Umbilical cord (tissue), 2 donors: ENCODE results near the gene ST8SIA3. TPM values are rescaled to one million over a fixed set of nuclear protein-coding genes. Genes with fewer than 3 reads are reported as not detected.
"Not testable (repeated sequence)": the region's sequence is repeated elsewhere in the genome, so short reads cannot be mapped to it uniquely, and the experiment has no call there.

Experiments used
- DNase-seq: peaks from one replicate; pipeline ENCODE4 v3.0.0-alpha.2; 2015; ENCODE audit warnings: low spot score
- total RNA-seq: library from RNA; depleted of rRNA; stranded (reverse); fragments of >200 nt; gene quantifications from one replicate; pipeline ENCODE4 v1.2.3, GENCODE V29; 2014; ENCODE audit warnings: low replicate concordance; ENCODE audit not compliant: insufficient read depth

Gene ST8SIA3
- total RNA-seq, 1 donor from 2014 or later = 1.2 TPM

DNA sequence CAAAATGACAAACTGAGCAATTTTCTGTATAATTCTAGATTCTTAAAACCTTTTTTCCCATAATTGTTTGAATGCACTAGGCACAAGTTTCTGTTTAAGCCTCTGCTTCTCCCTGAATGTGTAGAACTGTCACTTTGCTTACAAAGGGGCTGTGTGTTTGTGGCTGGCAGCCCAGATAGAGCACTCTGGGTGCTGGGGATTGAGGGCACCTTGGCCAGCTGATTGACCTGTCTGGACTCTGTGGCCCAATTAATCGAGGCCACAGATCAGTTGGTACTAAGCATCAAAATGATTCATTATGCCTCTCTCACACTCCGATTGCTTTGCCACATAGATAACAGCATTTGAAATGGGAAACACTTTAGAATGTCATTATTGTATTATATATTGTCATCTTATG is 12.1 kb downstream of the ST8SIA3 start:
- DNase-seq = no peak

DNA sequence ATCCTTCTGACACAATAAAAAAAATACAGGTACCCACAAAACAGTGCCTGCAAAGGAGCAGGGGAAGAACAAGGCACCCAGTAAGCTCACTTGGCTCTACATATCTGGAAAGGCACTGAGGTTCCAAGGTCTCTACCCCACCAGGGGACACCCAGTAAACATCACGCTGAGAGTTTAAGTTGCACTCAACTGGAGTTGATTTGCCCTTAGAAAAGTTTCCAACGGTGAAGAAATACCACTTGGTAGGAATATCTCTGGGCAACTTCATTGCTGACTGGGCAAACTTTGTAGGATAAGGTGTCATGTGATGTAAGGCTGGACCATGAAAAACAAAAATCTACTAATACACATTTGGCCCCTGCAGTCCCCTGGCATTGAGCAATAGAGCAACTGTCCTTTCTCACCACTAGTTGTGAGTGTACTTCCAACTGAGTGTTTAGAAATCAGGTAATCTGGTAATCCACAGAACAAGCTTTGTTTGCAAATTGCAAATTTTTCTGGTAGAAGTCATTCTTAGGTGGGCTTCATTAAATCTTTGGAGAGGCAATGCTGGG is 14.2 kb downstream of the ST8SIA3 start:
- no peak for DNase-seq

DNA sequence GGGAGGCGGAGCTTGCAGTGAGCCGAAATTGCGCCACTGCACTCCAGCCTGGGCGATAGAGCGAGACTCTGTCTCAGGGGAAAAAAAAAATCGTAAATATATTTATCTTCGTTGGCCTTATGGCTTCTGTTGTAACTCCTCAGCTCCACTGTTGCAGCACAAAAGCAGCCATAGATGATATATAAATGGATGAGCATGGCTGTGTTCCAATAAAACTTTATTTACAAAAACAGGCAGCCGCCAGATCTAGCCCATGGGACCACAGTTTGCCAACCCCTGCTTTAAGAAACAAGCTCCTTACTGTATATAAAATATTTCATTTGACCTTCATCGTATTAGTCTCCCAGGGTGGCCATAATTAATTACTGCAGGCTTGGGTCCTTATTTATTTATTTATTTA is 20.1 kb downstream of the ST8SIA3 start:
- DNase-seq = no peak

DNA sequence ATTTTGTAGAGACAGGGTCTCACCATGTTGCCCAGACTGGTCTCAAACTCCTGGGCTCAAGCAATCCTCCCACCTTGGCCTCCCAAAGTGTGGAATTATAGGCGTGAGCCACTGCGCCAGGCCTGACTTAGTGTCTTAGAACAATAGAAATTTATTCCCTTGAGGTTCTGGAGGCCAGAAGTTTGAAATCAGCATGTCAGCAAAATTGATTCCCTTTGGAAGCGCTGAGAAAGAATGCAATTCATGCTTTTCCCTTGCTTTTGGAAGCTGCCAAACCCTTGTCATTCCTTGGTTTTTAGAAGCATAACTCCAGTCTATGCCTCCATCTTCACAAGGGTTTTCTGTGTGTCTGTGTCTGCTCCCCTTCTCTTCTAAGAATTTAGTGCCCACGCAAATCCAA is 20.7 kb downstream of the ST8SIA3 start:
- no peak for DNase-seq

DNA sequence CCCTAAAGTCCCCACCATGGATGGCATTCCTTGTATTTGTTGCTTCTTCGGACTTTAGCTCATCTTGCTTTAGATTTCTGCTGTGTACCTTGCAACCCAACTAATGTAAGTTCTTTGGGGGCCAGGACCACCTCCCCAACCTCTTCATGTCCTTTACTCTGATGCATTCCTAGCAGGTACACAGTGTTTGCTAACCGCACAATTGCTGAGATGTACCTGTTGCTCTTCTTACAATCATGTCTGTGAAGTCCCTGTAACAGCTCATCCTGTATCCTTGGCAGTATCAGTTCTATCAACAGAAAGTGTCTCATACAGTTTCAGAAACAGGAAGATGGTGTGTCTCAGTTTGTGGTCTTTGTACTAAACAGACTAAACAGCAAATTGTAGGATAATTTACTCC is 24.1 kb downstream of the ST8SIA3 start:
- no peak for DNase-seq

DNA sequence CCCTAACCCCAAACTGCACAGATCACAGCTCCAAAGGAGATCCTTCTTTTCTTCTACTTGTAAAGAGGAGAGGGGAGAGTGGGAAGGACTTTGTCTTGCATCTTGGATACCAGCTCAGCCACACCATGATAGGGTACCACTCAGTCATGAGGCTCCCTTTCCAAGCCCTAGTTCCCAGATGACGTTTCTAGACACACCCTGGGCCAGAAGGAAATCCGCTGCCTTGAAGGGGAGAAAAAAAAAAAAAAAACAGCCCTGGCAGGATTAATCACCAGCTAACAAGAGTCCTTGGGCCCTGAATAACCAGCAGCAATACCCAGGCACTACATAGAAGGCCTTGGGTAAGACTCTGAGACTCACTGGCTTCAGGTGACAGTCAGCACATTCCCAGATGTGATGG is 36.9 kb downstream of the ST8SIA3 start:
- no peak for DNase-seq

DNA sequence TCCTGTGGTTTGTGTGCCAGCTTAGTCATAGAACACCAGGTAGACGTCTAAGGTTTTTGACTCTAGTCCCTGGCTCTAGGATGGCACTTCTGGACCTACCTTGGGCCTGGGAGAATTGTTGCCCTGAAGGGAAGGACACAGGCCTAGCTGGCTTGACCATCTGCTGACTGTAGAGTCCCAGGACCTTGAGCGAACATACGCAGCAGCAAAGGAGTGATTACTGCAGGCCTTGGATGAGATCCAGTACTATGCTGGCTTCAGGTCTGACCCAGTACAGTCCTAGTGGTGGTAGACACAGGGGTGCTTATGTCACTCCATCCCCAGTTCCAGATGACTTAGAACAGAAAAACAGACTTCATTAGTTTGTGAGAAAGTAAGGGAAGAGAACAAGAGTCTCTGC is 37.7 kb downstream of the ST8SIA3 start:
- DNase-seq = no peak

DNA sequence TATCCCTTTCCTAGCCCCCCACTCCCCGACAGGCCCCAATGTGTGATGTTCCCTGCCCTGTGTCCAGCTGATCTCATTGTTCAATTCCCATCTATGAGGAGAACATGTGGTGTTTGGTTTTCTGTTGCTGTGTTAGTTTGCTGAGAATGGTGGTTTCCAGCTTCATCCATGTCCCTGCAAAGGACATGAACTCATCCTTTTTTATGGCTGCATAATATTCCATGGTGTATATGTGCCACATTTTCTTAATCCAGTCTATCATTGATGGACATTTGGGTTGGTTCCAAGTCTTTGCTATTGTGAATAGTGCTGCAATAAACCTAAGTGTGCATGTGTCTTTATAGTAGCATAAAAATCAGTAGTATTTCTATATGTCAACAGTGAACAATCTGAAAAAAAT is 42.4 kb downstream of the ST8SIA3 start:
- DNase-seq = not testable (repeated sequence)

DNA sequence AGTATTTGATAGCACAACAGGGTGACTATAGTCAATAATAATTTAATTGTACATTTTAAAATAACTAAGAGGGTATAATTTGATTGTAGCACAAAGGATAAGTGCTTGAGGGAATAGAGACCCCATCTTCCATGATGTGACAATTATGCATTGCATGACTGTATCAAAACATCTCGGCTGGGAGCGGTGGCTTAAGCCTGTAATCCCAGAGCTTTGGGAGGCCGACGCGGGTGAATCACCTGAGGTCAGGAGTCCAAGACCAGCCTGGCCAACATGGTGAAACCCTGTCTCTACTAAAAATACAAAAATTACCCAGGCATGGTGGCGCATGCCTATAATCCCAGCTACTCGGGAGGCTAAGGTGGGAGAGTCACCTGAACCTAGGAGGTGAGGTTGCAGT is 44.5 kb downstream of the ST8SIA3 start:
- not testable (repeated sequence) for DNase-seq

DNA sequence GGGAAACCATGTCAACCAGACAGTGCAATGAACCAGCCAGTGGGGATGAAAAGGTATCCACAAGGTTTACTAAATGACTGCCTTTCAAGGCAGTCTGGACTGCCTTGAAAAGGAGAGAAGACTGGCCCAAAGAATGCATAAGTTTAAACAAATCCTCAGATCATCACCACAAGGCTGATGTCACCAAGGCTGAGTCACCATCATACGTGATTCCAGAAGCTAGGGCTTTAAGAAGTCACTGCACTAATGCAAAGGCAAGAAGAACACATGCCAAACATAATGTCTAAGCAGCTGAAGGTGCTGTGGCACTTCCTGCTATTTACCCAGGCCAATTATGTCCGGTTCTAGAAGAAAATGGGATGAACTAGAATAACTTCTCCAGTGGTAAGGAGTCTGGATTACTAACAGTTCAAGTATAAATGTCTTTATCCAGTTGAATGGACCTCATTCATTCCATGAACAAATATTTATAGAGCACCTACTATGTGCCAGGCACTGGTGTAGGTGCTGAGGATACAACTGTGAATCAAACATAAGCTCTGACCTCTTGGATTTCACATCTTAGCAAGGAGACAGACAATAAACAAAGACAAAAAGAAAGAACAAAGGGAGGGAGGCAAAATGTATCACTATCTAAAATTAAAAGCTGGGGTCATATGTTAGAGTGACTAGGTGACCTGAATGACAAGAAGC is 45.2 kb downstream of the ST8SIA3 start:
- no peak for DNase-seq

DNA sequence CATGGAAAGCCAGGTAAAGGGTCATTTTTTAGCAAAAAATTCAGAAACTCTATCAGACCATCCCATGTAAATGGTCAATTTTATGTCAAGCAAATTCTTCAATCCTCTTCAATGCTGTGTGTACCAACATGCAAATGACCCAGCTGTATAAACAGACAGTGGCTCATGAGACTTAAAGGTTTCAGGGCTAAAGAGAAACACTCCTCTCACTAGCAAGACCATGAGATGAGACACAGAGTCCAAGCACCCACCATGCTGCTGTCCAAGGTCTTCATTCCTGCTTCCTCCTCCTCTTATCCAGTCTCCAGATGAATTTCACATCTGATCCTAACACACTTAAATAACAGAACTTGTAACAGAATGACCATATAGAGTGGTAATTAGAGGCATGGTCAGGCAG is 52.0 kb downstream of the ST8SIA3 start:
- no peak for DNase-seq

DNA sequence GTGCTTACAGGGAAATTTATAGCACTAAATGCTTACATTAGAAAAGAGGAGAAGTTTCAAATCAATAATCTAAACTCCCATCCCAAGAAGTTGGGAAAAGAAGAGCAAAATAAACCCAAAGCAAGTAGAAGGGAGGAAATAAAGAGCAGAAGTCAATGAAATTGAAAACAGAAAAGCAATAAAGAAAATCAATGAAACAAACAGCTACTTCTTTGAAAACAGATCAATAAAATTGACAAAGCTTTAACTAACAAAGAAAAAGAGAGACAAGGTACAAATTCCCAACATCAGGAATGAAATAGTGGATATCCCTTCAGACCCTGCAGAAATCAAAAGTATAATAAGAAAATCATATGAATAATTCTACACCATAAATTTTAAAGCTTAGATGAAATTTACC is 57.3 kb downstream of the ST8SIA3 start:
- DNase-seq = no peak

DNA sequence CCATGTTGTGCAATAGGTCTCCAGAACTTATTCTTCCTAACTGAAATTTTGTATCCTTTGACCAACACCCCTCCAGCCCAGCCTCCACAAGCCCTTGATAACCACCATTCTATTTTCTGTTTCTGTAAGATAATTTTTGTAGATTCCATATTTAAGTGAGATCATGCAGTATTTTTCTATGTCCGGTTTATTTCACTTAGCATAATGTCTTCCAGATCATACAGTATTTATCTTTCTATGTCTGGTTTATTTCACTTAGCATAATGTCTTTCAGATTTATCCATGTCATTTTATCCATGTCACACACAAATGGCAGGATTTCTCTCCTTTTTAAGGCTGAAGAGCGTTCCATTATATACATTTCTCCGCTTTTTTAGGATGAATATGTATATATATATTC is 58.4 kb downstream of the ST8SIA3 start:
- DNase-seq = no peak

DNA sequence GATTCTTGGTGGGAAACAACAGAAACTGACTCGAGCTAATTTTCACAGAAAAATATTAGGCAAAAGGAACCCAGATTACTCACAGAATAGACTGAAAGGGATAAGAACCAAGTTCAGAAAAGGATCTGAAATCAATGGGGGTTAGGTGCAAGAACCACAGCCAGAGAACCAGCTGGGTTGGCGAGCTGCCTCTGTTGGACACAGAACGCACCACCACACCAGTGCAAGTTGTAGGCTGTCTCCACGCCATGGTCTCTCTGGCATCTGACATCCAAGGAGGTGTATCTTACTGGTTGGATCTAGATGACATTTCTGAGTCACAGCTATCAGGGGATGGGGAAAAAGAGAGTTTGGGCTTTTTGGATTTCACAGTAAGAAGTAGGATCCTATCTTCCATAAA is 64.2 kb downstream of the ST8SIA3 start:
- DNase-seq = no peak

Other genes starting within 250 kb of the ST8SIA3 start
- gene BOD1L2, start 205.5 kb upstream of the ST8SIA3 start, total RNA-seq = 3.1 TPM
- gene ONECUT2, start 82.8 kb downstream of the ST8SIA3 start, total RNA-seq = 2.6 TPM
- gene FECH, start 234.1 kb downstream of the ST8SIA3 start, total RNA-seq = 37.3 TPM